Adrenal gland (tissue), 19 donors: Measurements from ENCODE around the gene ERO1A. TPM values are rescaled to one million over a fixed set of nuclear protein-coding genes. Genes with fewer than 3 reads are reported as not detected.

ENCODE experiments used
- DNase-seq, 7 donors: peaks; one replicate each; pipeline ENCODE4 v3.0.0-alpha.2; 2019 to 2020
- H3K27ac ChIP-seq, 5 donors: fragments of 200-600 bp; sonication (generic) in 4 of 5; 1 replicate in 3 of 5; 2 replicates in 2 of 5; pipeline versions ENCODE4 v1.5.1 to v1.8.0; 2016 to 2020; ENCODE audit warnings: mild to moderate bottlenecking in 1 of 5
- H3K27me3 ChIP-seq: fragments of 200-600 bp; 2 replicates; pipeline ENCODE4 v1.8.0; 2021
- H3K36me3 ChIP-seq, 2 donors: fragments of 200-600 bp; replicated peaks in 1 of 2; 1 replicate in 1 of 2; 2 replicates in 1 of 2; pipeline versions ENCODE4 v1.5.1 to v1.8.0; 2018 to 2022
- H3K4me1 ChIP-seq, 2 donors: fragments of 200-600 bp; replicated peaks in 1 of 2; 1 replicate in 1 of 2; 2 replicates in 1 of 2; pipeline versions ENCODE4 v1.5.1 to v1.8.0; 2018 to 2021
- H3K4me3 ChIP-seq, 4 donors: fragments of 200-600 bp; sonication (generic) in 3 of 4; one replicate each; pipeline ENCODE4 v1.5.1; 2016 to 2018
- H3K9me3 ChIP-seq, 3 donors: fragments of 200-600 bp; sonication (generic) in 1 of 3; replicated peaks in 1 of 3; 1 replicate in 2 of 3; 2 replicates in 1 of 3; pipeline versions ENCODE4 v1.5.1 to v1.8.0; 2016 to 2021
- CTCF ChIP-seq, 6 experiments: fragments of 450-650 bp in 4 of 6; fragments of 200-600 bp in 2 of 6; sonication (generic) in 1 of 6; IDR thresholded peaks; 1 replicate in 5 of 6; 2 replicates in 1 of 6; pipeline versions ENCODE4 v1.5.1 to v1.8.0; 2016 to 2021; ENCODE audit warnings: antibody characterized with exemption in 6 of 6, mild to moderate bottlenecking in 2 of 6, moderate library complexity in 1 of 6
- POLR2A ChIP-seq, 2 donors: fragments of 450-650 bp; IDR thresholded peaks; one replicate each; pipeline ENCODE4 v1.6.1; 2017; ENCODE audit warnings: antibody characterized with exemption in 2 of 2, mild to moderate bottlenecking in 2 of 2, moderate library complexity in 1 of 2
- WGBS, 4 donors: extraction: QIAGEN DNeasy Blood & Tissue Kit in 2 of 4; methylation state at CpG; one replicate each; pipeline versions ENCODE4 v1.1.5 to v1.1.7; 2013 to 2017; 5-methylcytosine and 5-hydroxymethylcytosine counted together
- intact Hi-C, 2 donors: fragments of 100-400 bp; cut with DNase I; formaldehyde crosslinking; loops; one replicate each; pipeline versions ENCODE4 v1.14.1 to v1.15.0; 2022 to 2023
- long read RNA-seq, 10 donors: library from polyadenylated mRNA in 3 of 10; unstranded in 2 of 10; stranded (forward) in 1 of 10; transcript quantifications; one replicate each; pipeline ENCODE4 v2.0.0 and lab custom pipeline, GENCODE V29; 2021 to 2026
- polyA plus RNA-seq, 3 donors: library from polyadenylated mRNA; stranded (reverse); fragments of 200-250 nt in 2 of 3; fragments of 350-450 nt in 1 of 3; fragmentation: Illumina TruSeq in 1 of 3; extraction: RNeasy Lipid Tissue Mini Kit (QIAGEN cat#74804) in 1 of 3; gene quantifications; one replicate each; pipeline ENCODE4 v1.2.3, GENCODE V29; 2013 to 2014
- total RNA-seq, 9 donors: library from RNA; depleted of rRNA in 4 of 9; stranded (reverse); fragments of >200 nt in 4 of 9; fragments of 120-200 nt in 1 of 9; fragmentation: NEBNext Ultra II Directional in 1 of 9; extraction: Animal tissue kit (Norgen Biotek cat#: 25700) in 1 of 9; gene quantifications; one replicate each; pipeline versions ENCODE4 v1.1.0 to v1.2.4, GENCODE V29; 2013 to 2023
- donor health status: healthy with polysubstance abuse.
- donor health status: Bipolar disorder and iron deficiency.
- donor health status: DM: yes; HTN: yes; CAD: no.
- donor health status: DM: no; HTN: no; CAD: no.
- donor health status: DM: no; HTN: no; CAD: no.
- donor health status: DM: yes; HTN: yes; CAD: no.

Gene ERO1A
- total RNA-seq (10 to 100 TPM; 17.6 to 35.2 (median 25.2) TPM), polyA plus RNA-seq (10 to 100 TPM in 2 of 3 donors, 1 to 10 TPM in 1; 8.8 to 21.0 (median 11.7) TPM)
- long read RNA-seq, donor 1, partial matches to known transcripts, result 233 of 234 reads
- long read RNA-seq, donor 1, other reads (novel, unspliced or antisense), result 0 of 234 reads
- long read RNA-seq, donor 2, partial matches to known transcripts, result 6 of 8 reads
- long read RNA-seq, donor 2, other reads (novel, unspliced or antisense), result 0 of 8 reads
- long read RNA-seq, donor 3, partial matches to known transcripts, result 5 of 15 reads
- long read RNA-seq, donor 3, other reads (novel, unspliced or antisense), result 10 of 15 reads
- long read RNA-seq, donor 4, partial matches to known transcripts, result 0 of 2 reads
- long read RNA-seq, donor 4, other reads (novel, unspliced or antisense), result 2 of 2 reads
- long read RNA-seq, donor 5, partial matches to known transcripts, result 0 of 2 reads
- long read RNA-seq, donor 5, other reads (novel, unspliced or antisense), result 2 of 2 reads
- long read RNA-seq, donor 6, partial matches to known transcripts, result 0 of 1 reads
- long read RNA-seq, donor 6, other reads (novel, unspliced or antisense), result 1 of 1 reads
- long read RNA-seq, donor 7, result 0 reads
- long read RNA-seq, donor 8, partial matches to known transcripts, result 283 of 289 reads
- long read RNA-seq, donor 8, other reads (novel, unspliced or antisense), result 5 of 289 reads
- long read RNA-seq, donor 9, partial matches to known transcripts, result 5 of 5 reads
- long read RNA-seq, donor 9, other reads (novel, unspliced or antisense), result 0 of 5 reads
- long read RNA-seq, donor 10, result 0 reads

DNA sequence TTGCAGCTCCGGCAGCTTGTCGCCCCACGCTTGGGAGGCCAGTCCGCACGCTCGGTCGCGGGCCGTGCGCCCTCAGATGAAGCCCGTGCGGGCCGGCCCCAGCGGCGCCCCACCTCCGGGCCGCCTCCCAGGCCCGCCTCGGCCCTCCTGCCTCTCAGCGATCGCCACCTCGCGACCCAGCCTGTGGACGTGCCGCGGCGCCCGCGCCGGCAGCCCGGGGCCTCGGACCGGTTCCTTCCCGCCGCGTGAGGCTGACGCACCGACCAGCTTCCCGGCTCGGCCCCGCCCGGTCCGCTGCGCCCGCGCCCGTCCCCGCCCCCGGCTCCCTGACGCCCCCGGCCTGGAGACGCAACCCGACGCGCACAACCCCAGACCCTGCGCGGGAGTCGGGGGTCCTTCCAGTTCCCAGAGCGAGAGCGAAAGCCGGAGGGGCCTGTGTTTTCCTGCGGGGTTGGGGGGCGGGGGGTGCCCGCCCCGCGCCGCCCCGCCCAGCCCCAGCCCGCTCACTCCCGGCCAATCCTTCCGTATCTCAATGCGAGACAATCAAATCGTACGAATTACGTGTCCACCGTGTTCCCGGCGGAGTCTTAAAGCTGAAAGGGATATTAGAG lies at the start of gene ERO1A:
ERO1A (minus strand) TSS at position 78 of the 611 bp plus-strand sequence; CDS start at position 1, 77 bp downstream.
- no peaks in the 10 kb centered on the region for H3K9me3 ChIP-seq
- TF ChIP-seq CTCF (IDR thresholded peaks at IDR 0.05), result no peak
- peak; percentile 72 to 86 for TF ChIP-seq POLR2A (IDR thresholded peaks at IDR 0.05)
- peak within 1 kb of the TSS; percentile 96 to 100 (median 97) for H3K27ac ChIP-seq
- H3K4me1 ChIP-seq, result peaks cover 5 to 33% of the 10 kb centered on the region in 2 donors
- no peaks in the 10 kb centered on the region for H3K27me3 ChIP-seq
- WGBS, 4 donors, result 0 to 1% (median 0%) methylated on average over 9 to 78 of the region's 78 CpGs
- intact Hi-C loops, result loop anchor here in 1 of 2 donors (10.0 kb wide), 1 partner anchor 151 kb away; no protein-coding TSS in a partner anchor
- peak; percentile 85 to 93 (median 90) for DNase-seq
- peak within 1 kb of the TSS; percentile 63 to 92 (median 82) for H3K4me3 ChIP-seq
- no peaks in the 10 kb centered on the region for H3K36me3 ChIP-seq

- Histone ChIP-seq H3K27ac (peak overlapping the region in 2 of 5 donors; percentile 50 to 54), H3K4me1 (peaks cover 5 to 12% of the 10 kb centered on the region in 2 donors), H3K4me3 (no peak overlapping the region), H3K27me3 (no peaks in the 10 kb centered on the region), H3K36me3 (no peaks in the 10 kb centered on the region), H3K9me3 (no peaks in the 10 kb centered on the region)
- no peak for DNase-seq
- intact Hi-C loops, result no loop called here
- no peak for TF ChIP-seq CTCF (IDR thresholded peaks at IDR 0.05)
- no peak for TF ChIP-seq POLR2A (IDR thresholded peaks at IDR 0.05)
These were observed 46.5 kb upstream of the ERO1A start for GRCh38 chr14:52741865-52742264.

DNA sequence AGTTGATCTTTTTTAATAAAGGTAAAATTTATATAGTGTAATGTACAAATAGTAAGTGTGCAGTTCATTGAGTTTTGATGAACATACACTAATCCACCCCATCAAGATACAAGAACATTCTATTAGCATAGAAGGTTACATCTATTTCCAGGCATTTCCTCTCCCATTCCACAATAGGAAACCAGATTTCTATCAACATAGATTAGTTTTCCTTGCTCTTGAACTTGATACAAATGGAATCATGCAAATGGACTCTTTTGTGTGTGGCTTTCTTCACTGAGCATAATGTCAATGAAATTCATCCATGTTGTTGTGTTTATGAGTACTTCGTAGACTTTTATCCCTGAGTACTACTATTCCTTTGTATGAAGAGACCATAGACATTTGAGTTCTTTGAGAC lies 45.4 kb upstream of the ERO1A start:
- Histone ChIP-seq H3K4me3 (no peak overlapping the region), H3K27me3 (no peaks in the 10 kb centered on the region), H3K27ac (no peak overlapping the region), H3K4me1 (peaks cover 5 to 12% of the 10 kb centered on the region in 2 donors), H3K9me3 (no peaks in the 10 kb centered on the region), H3K36me3 (no peaks in the 10 kb centered on the region)
- intact Hi-C loops, result no loop called here
- 88 to 98% (median 93%) methylated on average over 1 of the region's 1 CpG for WGBS, 4 donors
- no peak for TF ChIP-seq CTCF (IDR thresholded peaks at IDR 0.05)
- no peak for TF ChIP-seq POLR2A (IDR thresholded peaks at IDR 0.05)
- DNase-seq, result no peak

DNA sequence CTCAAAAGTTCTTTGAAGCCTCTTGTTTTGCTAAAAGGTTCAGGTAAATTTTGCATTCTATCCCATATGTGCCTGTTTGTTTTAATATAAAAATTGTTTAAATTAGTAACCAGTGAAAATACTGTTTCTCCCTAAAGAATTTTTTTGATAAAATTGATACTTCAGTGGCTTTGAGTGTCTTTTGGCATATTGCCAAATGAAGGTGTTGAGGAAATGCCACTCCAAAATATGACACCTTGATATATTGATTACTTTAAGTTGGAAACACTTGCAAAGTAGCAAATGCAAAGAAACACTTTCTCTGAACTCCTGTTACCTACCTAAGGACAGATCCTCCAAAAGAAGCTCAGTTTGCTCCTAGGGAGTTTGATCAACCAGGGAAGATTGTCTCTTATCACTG lies 43.1 kb upstream of the ERO1A start:
- no peak for DNase-seq
- Histone ChIP-seq H3K4me3 (no peak overlapping the region), H3K27ac (no peak overlapping the region), H3K36me3 (no peaks in the 10 kb centered on the region), H3K4me1 (peaks cover 5 to 12% of the 10 kb centered on the region in 2 donors), H3K27me3 (no peaks in the 10 kb centered on the region), H3K9me3 (no peaks in the 10 kb centered on the region)
- TF ChIP-seq POLR2A (IDR thresholded peaks at IDR 0.05) (no peak), CTCF (IDR thresholded peaks at IDR 0.05) (no peak)
- intact Hi-C loops, result no loop called here
